Activated B cell treated with CpG ODN at 0.5 μM for 24 hours (primary cell): ENCODE data around the gene PRKRIP1. TPM values are rescaled to one million over a fixed set of nuclear protein-coding genes. Genes with fewer than 3 reads are reported as not detected.

Source experiments
- ATAC-seq: fragments of 200-7000 bp; cut with Tn5 transposase; one replicate; pipeline ENCODE4 v1.10.0; 2021; ENCODE audit warnings: low read depth, mild to moderate bottlenecking, moderate library complexity
- CTCF ChIA-PET: fragments of 350-600 bp; sonication (Branson Sonifier 250); formaldehyde crosslinking; loops from one replicate; lab custom pipeline; 2021; ENCODE audit warnings: antibody characterized with exemption; lab: Charles Lee
- POLR2A ChIA-PET: fragments of 350-600 bp; sonication (Branson Sonifier 250); formaldehyde crosslinking; loops from one replicate; lab custom pipeline; 2021; ENCODE audit warnings: antibody characterized with exemption; lab: Charles Lee
- DNase-seq: peaks from one replicate; pipeline ENCODE4 v3.0.0; 2022
- H3K27ac Mint-ChIP-seq: one replicate; pipeline ENCODE4 v1.8.0; 2020; ENCODE audit warnings: mixed read lengths
- H3K27me3 Mint-ChIP-seq: one replicate; pipeline ENCODE4 v1.8.0; 2021; ENCODE audit warnings: mixed read lengths
- H3K36me3 Mint-ChIP-seq: one replicate; pipeline ENCODE4 v1.8.0; 2021; ENCODE audit warnings: low read depth, mixed read lengths
- H3K4me1 Mint-ChIP-seq: one replicate; pipeline ENCODE4 v1.8.0; 2021; ENCODE audit warnings: mixed read lengths
- H3K4me3 Mint-ChIP-seq: one replicate; pipeline ENCODE4 v1.8.0; 2020; ENCODE audit warnings: mild to moderate bottlenecking, mixed read lengths
- H3K9me3 Mint-ChIP-seq: one replicate; pipeline ENCODE4 v1.8.0; 2020; ENCODE audit warnings: mixed read lengths
- CTCF ChIP-seq: fragments of 200-600 bp; IDR thresholded peaks from one replicate; pipeline ENCODE4 v1.8.0; 2022; ENCODE audit warnings: antibody characterized with exemption, mild to moderate bottlenecking
- intact Hi-C: fragments of 100-400 bp; cut with micrococcal nuclease; formaldehyde crosslinking; loops from one replicate; pipeline ENCODE4 v1.15.1; 2024
- total RNA-seq: library from RNA; stranded (reverse); gene quantifications from 2 replicates; pipeline ENCODE4 v1.2.3, GENCODE V29; 2022

Gene PRKRIP1
- total RNA-seq, 1 donor from 2014 or later: 39.7 TPM

DNA sequence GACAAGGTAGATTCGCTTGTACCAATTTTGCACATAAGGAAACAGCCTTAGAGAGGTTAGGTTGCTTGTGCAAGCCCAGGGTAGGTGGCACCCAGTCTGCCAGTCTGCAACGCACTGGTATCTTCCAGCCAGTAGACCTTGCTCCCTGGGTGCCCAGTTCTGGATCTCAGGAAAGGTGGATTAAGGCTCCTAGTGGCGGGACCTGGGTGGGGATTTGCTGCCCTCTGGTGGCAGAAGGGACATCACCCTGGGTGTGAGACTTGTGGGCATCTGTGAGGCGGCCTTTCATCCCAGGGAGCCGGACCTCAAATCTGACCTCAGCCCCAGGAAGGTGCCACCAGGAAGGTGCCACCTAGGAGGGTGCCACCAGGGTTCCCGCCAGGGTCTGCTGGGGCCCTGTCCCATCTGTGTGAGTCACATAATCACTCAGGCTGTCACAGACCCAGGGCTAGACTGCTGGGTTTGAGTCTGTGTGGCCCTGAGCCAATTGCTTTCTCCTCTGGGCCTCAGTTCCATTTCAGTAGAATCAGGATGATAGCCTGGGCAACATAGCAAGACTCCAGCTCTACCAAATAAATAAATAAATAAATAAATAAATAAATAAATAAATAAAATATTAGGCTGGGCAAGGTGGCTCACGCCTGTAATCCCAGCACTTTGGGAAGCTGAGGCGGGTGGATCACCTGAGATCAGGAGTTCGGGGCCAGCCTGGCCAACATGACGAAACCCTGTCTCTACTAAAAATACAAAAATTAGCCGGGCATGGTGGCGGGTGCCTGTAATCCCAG is 5.3 kb upstream of the PRKRIP1 start:
- H3K36me3 Mint-ChIP-seq: peaks cover 26% of the 10 kb centered on the region
- DNase-seq (peak; percentile 69), ATAC-seq (peak; percentile 74)
- ChIA-PET CTCF (interaction anchor here (1.0 to 6.0 kb wide), 7 partner anchors 69 to 111 kb away, joined by 3 to 91 read pairs (median 5); no protein-coding TSS in a partner anchor), POLR2A (interaction anchor here (0.8 kb wide), 1 partner anchor 35 kb away, joined by 3 read pairs; no protein-coding TSS in a partner anchor)
- H3K9me3 Mint-ChIP-seq: no peaks in the 10 kb centered on the region
- H3K4me1 Mint-ChIP-seq: peaks cover 14% of the 10 kb centered on the region
- intact Hi-C loops: loop anchor here (1.0 to 10.0 kb wide), 4 partner anchors 69 to 848 kb away; no protein-coding TSS in a partner anchor
- H3K27ac Mint-ChIP-seq: no peak overlapping the region
- TF ChIP-seq CTCF: no peak
- no peaks in the 10 kb centered on the region for H3K27me3 Mint-ChIP-seq
- no peak overlapping the region for H3K4me3 Mint-ChIP-seq

GRCh38 chr7:102392330-102392729 is 3.8 kb upstream of the PRKRIP1 start:
- Mint-ChIP-seq H3K27me3 (no peaks in the 10 kb centered on the region), H3K9me3 (no peaks in the 10 kb centered on the region), H3K36me3 (peaks cover 23% of the 10 kb centered on the region), H3K27ac (no peak overlapping the region), H3K4me3 (no peak overlapping the region), H3K4me1 (peaks cover 28% of the 10 kb centered on the region)
- ATAC-seq: no peak
- ChIA-PET POLR2A (interaction anchor here (0.5 kb wide), 1 partner anchor 13 kb away, joined by 6 read pairs; no protein-coding TSS in a partner anchor), CTCF (interaction anchor here (1.2 to 6.0 kb wide), 2 partner anchors 98 to 113 kb away, joined by 4 to 91 read pairs; no protein-coding TSS in a partner anchor)
- DNase-seq: no peak
- TF ChIP-seq CTCF: no peak
- intact Hi-C loops: loop anchor here (5.0 to 10.0 kb wide), 2 partner anchors 70 to 648 kb away; no protein-coding TSS in a partner anchor

DNA sequence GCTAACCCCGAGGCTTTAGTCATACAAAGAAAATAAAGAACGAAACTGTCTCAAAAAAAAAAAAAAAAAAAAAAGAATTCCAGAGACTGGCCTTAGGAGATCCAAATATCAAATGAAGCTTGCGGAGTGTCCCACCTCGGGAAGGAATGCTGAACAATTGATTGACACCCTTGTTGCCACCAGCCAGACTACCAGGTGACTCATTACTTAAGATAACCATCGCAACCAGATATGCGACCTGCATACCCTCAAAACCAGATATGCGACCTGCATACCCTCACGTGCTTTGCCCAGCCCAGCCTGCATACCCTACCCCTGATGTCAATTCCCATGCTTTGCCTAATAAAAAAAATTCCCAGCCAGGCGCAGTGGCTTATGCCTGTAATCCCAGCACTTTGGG is 2.7 kb upstream of the PRKRIP1 start:
- no peak overlapping the region for H3K27ac Mint-ChIP-seq
- POLR2A ChIA-PET: no interaction called here

DNA sequence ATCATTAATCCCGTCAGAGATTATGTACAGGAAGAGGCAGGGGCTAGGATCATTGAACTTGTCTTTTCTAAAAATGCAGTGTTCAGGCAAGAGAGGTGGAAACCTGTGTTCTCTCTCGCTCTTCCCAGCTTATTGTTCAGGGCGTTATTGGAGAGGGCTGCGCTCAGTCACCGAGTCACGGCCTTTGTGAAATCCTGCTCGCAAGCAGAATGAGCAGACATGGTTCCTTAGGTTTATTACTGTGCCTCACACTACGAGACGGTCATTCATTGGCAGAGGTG is 631 bp upstream of the PRKRIP1 start:
- intact Hi-C loops: loop anchor here (5.0 to 10.0 kb wide), 2 partner anchors 33 to 651 kb away; no protein-coding TSS in a partner anchor
- ChIA-PET CTCF (interaction anchor here (0.9 to 6.0 kb wide), 5 partner anchors 9 to 116 kb away, joined by 3 to 91 read pairs (median 10); partner anchors contain the start of gene SH2B2), POLR2A (interaction anchor here (0.7 to 4.9 kb wide), 21 partner anchors 10 to 652 kb away, joined by 3 to 34 read pairs (median 5); partner anchors contain the start of genes ALKBH4, LRWD1 and SH2B2)
- Mint-ChIP-seq H3K36me3 (peaks cover 32% of the 10 kb centered on the region), H3K9me3 (no peaks in the 10 kb centered on the region), H3K27me3 (no peaks in the 10 kb centered on the region), H3K27ac (peak overlapping the region; percentile 96), H3K4me1 (peaks cover 34% of the 10 kb centered on the region), H3K4me3 (peak overlapping the region; percentile 93)
- ATAC-seq: no peak
- no peak for DNase-seq
- no peak for TF ChIP-seq CTCF

More for the DNA sequence above, 2.7 kb upstream of the PRKRIP1 start:
- H3K4me1 Mint-ChIP-seq: peaks cover 34% of the 10 kb centered on the region
- H3K4me3 Mint-ChIP-seq: no peak overlapping the region
- H3K27me3 Mint-ChIP-seq: no peaks in the 10 kb centered on the region
- DNase-seq: no peak
- peaks cover 20% of the 10 kb centered on the region for H3K36me3 Mint-ChIP-seq
- no peak for TF ChIP-seq CTCF
- intact Hi-C loops: loop anchor here (5.0 to 10.0 kb wide), 2 partner anchors 71 to 649 kb away; no protein-coding TSS in a partner anchor
- ATAC-seq: no peak
- no peaks in the 10 kb centered on the region for H3K9me3 Mint-ChIP-seq
- CTCF ChIA-PET: interaction anchor here (0.7 to 6.0 kb wide), 2 partner anchors 11 to 114 kb away, joined by 3 to 91 read pairs; no protein-coding TSS in a partner anchor

GRCh38 chr7:102396710-102397019 is 502 bp downstream of the PRKRIP1 start:
- intact Hi-C loops: loop anchor here (1.0 to 10.0 kb wide), 6 partner anchors 30 to 652 kb away; partner anchors contain the start of genes ALKBH4, LRWD1 and SH2B2
- H3K36me3 Mint-ChIP-seq: peaks cover 41% of the 10 kb centered on the region
- DNase-seq: no peak
- H3K27me3 Mint-ChIP-seq: no peaks in the 10 kb centered on the region
- peaks cover 34% of the 10 kb centered on the region for H3K4me1 Mint-ChIP-seq
- H3K27ac Mint-ChIP-seq: peak overlapping the region; percentile 96
- no peak for TF ChIP-seq CTCF
- POLR2A ChIA-PET: interaction anchor here (0.7 to 4.9 kb wide), 12 partner anchors 11 to 109 kb away, joined by 3 to 34 read pairs (median 6); partner anchors contain the start of genes ORAI2 and SH2B2
- H3K4me3 Mint-ChIP-seq: peak overlapping the region; percentile 93
- no peak for ATAC-seq
- CTCF ChIA-PET: interaction anchor here (1.0 to 6.0 kb wide), 4 partner anchors 15 to 117 kb away, joined by 3 to 91 read pairs (median 10); no protein-coding TSS in a partner anchor
- H3K9me3 Mint-ChIP-seq: no peaks in the 10 kb centered on the region
